Aorta (tissue), 5 donors: ENCODE data around the gene SDCBP2. TPM values are rescaled to one million over a fixed set of nuclear protein-coding genes. Genes with fewer than 3 reads are reported as not detected.

Experiments used
- ATAC-seq: fragments of 200-7000 bp; cut with Tn5 transposase; one replicate; pipeline ENCODE4 v1.9.1; 2022; ENCODE audit warnings: moderate library complexity; ENCODE audit not compliant: low FRiP score
- DNase-seq, 2 donors: peaks; one replicate each; pipeline ENCODE4 v3.0.0-alpha.2; 2020
- H3K27ac ChIP-seq, 2 donors: one replicate each; pipeline ENCODE4 v1.5.1; 2013; ENCODE audit warnings: low read length in 2 of 2, mild to moderate bottlenecking in 2 of 2, moderate library complexity in 2 of 2, control low read depth in 1 of 2, inconsistent platforms in 1 of 2, low read depth in 1 of 2
- H3K27me3 ChIP-seq, 2 donors: one replicate each; pipeline ENCODE4 v1.6.1; 2013; ENCODE audit warnings: control low read depth in 1 of 2, low read length in 1 of 2, mild to moderate bottlenecking in 1 of 2, moderate library complexity in 1 of 2; ENCODE audit not compliant: insufficient read depth in 2 of 2, control insufficient read depth in 1 of 2
- H3K36me3 ChIP-seq, 2 donors: one replicate each; pipeline ENCODE4 v1.6.1; 2013; ENCODE audit warnings: control low read depth in 1 of 2, low read length in 1 of 2, mild to moderate bottlenecking in 1 of 2; ENCODE audit not compliant: insufficient read depth in 2 of 2, control insufficient read depth in 1 of 2
- H3K4me1 ChIP-seq, 2 donors: one replicate each; pipeline ENCODE4 v1.6.1; 2013; ENCODE audit warnings: low read length in 2 of 2, control low read depth in 1 of 2, mild to moderate bottlenecking in 1 of 2, moderate library complexity in 1 of 2; ENCODE audit not compliant: insufficient read depth in 2 of 2, control insufficient read depth in 1 of 2
- H3K4me3 ChIP-seq, 2 donors: one replicate each; pipeline ENCODE4 v1.5.1; 2013; ENCODE audit warnings: low read length in 2 of 2, control low read depth in 1 of 2, mild to moderate bottlenecking in 1 of 2
- H3K9me3 ChIP-seq: one replicate; pipeline ENCODE4 v1.6.1; 2013; ENCODE audit warnings: mild to moderate bottlenecking, low read length; ENCODE audit not compliant: control insufficient read depth
- WGBS, 2 donors: extraction: QIAGEN DNeasy Blood & Tissue Kit; methylation state at CpG; one replicate each; pipeline ENCODE4 v1.1.7; 2013; 5-methylcytosine and 5-hydroxymethylcytosine counted together
- intact Hi-C, 2 donors: fragments of 100-400 bp; cut with DNase I; formaldehyde crosslinking; loops; one replicate each; pipeline versions ENCODE4 v1.14.2 to v1.15.0; 2022
- polyA plus RNA-seq, 2 donors: library from polyadenylated mRNA; stranded (reverse); fragments of 200-250 nt; gene quantifications; one replicate each; pipeline ENCODE4 v1.2.3, GENCODE V29; 2013
- total RNA-seq, 2 donors: library from RNA; stranded (reverse); fragmentation: NEBNext Ultra II Directional; extraction: Animal tissue kit (Norgen Biotek cat#: 25700); gene quantifications; one replicate each; pipeline ENCODE4 v1.2.1, GENCODE V29; 2021
- donor health status: healthy with polysubstance abuse.
- donor health status: Bipolar disorder and iron deficiency.
- donor health status: DM: no; HTN: no; CAD: no.
- donor health status: DM: no; HTN: no; CAD: no.
- donor health status: DM: yes; HTN: yes; CAD: no.

SDCBP2 gene
- total and polyA plus RNA-seq, 4 donors: 4.0 to 63.4 (median 6.1) TPM

DNA sequence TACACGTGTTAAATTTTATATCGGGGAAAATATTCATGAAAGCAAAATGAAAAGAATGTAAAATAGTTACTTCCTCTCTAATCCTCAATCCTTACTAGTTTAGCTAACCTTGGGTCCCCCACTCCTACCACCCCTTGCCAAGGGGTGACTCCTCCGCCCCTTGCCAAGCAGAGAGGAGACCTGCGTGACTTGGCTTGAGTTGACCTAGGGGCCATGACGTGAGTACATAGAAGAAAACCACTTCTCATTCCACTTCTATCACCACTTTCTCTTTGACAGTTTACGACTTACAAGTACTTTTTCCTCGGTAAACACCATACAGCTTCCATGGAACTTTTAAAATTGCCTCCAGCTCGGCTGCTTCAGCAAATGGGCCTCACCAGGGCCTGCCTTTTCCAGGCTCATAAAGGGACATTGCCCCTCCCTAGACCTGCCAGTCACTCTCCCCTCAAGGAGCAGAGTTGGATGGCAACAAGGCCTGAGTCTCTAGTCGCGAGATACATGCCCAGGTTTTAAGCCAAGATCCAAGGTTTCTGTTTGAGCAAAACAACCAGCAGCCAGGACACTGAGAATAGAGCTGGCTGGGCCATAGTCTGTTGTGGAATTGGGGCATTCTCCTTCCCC is 29.9 kb downstream of the SDCBP2 start:
- Histone ChIP-seq H3K36me3 (no peaks in the 10 kb centered on the region), H3K27me3 (no peaks in the 10 kb centered on the region), H3K9me3 (no peaks in the 10 kb centered on the region), H3K4me1 (no peaks in the 10 kb centered on the region), H3K27ac (no peak overlapping the region), H3K4me3 (no peak overlapping the region)
- 79 to 84% methylated on average over 10 of the region's 10 CpGs for WGBS, 2 donors
- intact Hi-C loops: no loop called here
- DNase-seq: no peak
- ATAC-seq: no peak

DNA sequence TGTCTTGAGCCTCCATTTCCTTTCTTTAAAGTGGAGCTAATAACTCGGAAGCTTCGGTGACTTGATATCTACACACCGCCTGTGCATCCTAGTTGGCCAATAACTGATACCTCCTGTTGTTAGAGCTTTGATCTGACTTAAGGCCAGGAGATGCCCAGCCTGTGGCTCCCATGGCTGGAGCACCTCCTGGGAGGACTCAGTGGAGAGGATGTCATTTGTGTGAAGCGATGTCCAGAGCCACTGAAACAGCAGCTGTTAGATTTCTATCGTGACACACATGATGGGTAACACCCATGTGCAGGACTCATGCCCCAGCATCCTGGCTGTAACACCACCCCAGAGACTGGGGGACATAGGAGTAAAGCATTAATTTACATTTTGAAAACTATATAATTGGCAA is 30.8 kb downstream of the SDCBP2 start:
- intact Hi-C loops: no loop called here
- 91 to 95% methylated on average over 5 of the region's 5 CpGs for WGBS, 2 donors
- no peak overlapping the region for H3K27ac ChIP-seq
- H3K4me3 ChIP-seq: no peak overlapping the region
- ATAC-seq: no peak
- no peaks in the 10 kb centered on the region for H3K36me3 ChIP-seq
- no peaks in the 10 kb centered on the region for H3K4me1 ChIP-seq
- no peak for DNase-seq
- no peaks in the 10 kb centered on the region for H3K27me3 ChIP-seq
- no peaks in the 10 kb centered on the region for H3K9me3 ChIP-seq

DNA sequence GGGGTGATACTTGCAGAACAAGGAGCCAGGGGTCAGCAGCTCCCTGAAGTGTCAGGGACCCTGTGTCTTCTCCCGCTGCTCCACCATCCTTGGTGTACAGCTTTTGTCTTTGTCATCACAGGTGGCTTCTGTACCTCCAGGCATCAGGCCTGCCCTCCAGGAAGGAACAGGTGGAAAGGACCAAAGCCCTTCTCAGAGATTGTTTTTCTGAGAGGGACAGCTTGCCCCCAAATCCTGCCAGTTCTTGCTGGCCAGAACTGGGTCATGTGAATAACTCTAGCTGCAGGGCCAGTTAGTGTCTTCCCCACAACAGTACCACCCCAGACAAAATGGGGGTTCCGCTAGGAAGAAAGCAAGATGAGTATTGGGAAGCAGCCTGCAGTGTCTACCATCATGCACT is 31.5 kb downstream of the SDCBP2 start:
- no peak overlapping the region for H3K27ac ChIP-seq
- intact Hi-C loops: no loop called here
- no peak overlapping the region for H3K4me3 ChIP-seq
- no peaks in the 10 kb centered on the region for H3K9me3 ChIP-seq
- DNase-seq: no peak
- WGBS, 2 donors: 91 to 97% methylated on average over 2 of the region's 2 CpGs
- no peaks in the 10 kb centered on the region for H3K4me1 ChIP-seq
- ATAC-seq: no peak
- no peaks in the 10 kb centered on the region for H3K27me3 ChIP-seq
- no peaks in the 10 kb centered on the region for H3K36me3 ChIP-seq

DNA sequence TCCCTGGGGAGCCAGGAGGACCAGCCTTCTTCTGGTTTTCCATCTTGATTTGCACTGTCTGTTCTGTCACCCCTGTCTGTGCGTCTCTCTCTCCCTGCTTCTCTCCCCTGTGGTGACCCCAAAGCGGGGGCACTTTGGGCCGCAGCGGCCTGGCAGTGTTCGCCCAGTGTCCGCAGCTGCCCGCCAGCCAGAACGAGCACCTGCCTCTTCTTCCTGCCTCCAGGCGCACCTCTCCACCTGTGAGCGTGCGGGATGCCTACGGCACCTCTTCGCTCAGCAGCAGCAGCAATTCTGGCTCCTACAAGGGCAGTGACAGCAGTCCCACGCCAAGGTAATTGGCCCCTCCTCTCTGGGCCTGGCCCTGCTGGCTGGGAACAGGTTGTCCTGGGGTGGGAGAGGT is 32.0 kb downstream of the SDCBP2 start:
- intact Hi-C loops: no loop called here
- 83 to 90% methylated on average over 14 of the region's 14 CpGs for WGBS, 2 donors
- H3K4me3 ChIP-seq: no peak overlapping the region
- ATAC-seq (no peak), DNase-seq (no peak)
- no peaks in the 10 kb centered on the region for H3K4me1 ChIP-seq
- H3K27ac ChIP-seq: no peak overlapping the region
- no peaks in the 10 kb centered on the region for H3K36me3 ChIP-seq
- no peaks in the 10 kb centered on the region for H3K27me3 ChIP-seq
- no peaks in the 10 kb centered on the region for H3K9me3 ChIP-seq

DNA sequence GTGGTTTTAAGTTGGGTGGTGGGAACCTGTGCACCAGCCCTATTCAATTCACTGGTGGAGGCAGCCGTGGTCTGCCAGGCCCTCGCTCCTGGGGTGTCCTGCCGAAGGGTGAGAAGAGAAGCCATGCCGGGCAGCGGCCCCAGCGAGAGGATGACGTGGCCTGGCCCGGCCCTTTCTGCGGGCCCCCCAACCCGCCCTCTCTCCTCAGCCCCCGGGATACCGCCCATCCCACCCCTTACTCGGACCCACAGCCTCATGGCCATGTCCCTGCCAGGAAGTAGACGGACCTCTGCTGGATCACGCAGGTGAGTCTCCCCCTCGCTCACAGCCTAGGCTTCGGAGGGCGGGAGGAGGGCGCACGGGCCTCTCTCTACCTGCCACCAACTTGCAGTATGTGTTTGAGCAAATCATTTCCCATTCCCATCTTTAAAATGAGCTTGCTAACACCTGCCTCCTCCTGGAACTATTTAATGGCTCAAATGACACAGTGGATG is 32.8 kb downstream of the SDCBP2 start:
- Histone ChIP-seq H3K27ac (no peak overlapping the region), H3K4me1 (no peaks in the 10 kb centered on the region), H3K9me3 (no peaks in the 10 kb centered on the region), H3K27me3 (no peaks in the 10 kb centered on the region), H3K36me3 (no peaks in the 10 kb centered on the region), H3K4me3 (no peak overlapping the region)
- DNase-seq: no peak
- intact Hi-C loops: no loop called here
- 91 to 94% methylated on average over 20 of the region's 20 CpGs for WGBS, 2 donors
- ATAC-seq: no peak

DNA sequence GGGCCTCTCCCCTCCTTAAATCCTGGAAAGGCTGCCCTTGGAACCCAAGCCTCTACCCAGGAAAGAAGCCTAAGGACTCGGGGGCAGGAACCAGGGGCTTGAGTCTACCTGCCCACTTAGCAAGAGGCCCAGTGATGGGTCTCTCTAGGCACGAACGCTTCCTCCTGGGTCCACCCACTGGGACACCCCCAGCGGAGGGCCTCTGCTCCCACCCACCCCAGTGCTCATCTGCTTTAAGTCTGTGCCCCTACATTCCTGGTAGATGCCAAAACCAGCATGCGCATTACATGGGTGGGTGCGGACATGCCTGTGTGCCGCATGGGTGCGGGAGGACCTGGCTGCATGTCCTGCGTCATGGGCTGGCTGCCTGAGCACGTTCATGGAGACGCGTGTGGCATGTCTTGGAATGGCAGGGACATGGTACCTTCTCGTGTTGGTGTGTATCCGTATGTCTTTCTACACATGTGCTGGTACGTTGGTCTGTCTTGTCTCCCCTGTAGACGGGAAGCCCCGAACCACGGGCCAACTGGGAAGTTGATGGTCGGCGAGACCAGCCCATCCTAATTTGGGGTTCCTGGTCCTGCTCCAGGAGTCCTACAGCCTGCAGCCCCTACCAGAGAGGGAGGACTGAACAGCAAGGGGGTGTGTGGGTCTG is 33.5 kb downstream of the SDCBP2 start:
- Histone ChIP-seq H3K9me3 (no peaks in the 10 kb centered on the region), H3K36me3 (no peaks in the 10 kb centered on the region), H3K27me3 (no peaks in the 10 kb centered on the region), H3K27ac (no peak overlapping the region), H3K4me3 (no peak overlapping the region), H3K4me1 (no peaks in the 10 kb centered on the region)
- WGBS, 2 donors: 89 to 93% methylated on average over 20 of the region's 20 CpGs
- no peak for DNase-seq
- ATAC-seq: no peak
- intact Hi-C loops: no loop called here

DNA sequence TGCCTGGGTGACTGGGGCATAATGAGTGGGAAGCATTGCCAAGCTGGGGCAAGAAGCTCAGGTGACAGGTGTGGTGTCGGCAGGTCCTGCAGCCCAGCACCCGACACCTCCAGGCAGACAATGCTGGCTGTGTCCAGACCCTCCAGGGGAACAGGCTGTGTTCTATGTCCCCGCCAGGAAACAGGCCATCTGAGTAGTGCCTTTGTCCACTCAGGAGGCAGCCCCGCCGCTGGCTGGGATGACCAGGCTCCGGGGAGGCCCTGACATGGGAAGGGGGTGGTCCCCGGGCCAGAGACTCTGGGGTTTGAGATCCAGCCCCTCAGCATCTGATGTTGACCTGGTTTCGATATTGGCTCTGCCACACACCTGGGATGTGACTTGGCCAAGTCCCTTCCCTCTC is 34.4 kb downstream of the SDCBP2 start:
- Histone ChIP-seq H3K27me3 (no peaks in the 10 kb centered on the region), H3K4me3 (no peak overlapping the region), H3K36me3 (no peaks in the 10 kb centered on the region), H3K9me3 (no peaks in the 10 kb centered on the region), H3K27ac (no peak overlapping the region), H3K4me1 (no peaks in the 10 kb centered on the region)
- intact Hi-C loops: no loop called here
- no peak for ATAC-seq
- WGBS, 2 donors: 85 to 97% methylated on average over 8 of the region's 8 CpGs
- DNase-seq: no peak

DNA sequence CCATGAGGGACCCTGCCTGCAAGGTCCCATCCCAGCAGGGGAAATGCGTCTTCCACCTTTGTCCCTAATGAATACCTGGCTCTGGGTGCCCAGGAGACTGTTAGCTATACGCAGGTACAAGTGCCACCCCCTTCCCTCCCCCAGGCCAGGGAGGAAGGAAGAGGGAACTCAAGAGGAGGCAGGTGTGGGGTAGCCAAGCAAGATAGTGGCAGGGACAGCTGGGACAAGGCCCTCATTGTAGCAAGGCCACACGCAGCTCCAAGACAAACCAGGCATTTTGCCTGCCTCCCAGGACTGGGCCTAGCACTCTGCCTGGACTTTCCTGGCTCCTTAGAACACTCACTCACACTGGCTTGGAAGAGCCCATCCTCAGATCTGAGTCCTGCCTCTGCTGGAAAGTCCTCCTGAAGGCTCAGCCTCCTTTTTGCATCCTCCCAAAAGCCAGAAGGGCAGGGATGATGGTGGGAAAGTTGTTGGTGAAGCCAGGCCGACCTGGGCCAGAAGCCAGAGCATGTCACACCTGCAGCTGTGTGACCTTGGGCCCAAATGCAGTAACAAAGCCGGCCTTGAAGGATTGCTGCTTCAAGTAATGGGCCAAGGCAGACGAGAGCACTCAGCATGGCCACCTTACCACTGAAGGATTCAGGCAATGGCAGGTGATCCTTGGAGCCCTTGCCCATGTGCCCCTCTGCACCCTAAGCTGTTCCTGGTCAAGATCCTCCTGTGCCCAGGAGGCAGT is 35.1 kb downstream of the SDCBP2 start:
- no peak overlapping the region for H3K4me3 ChIP-seq
- H3K27me3 ChIP-seq: no peaks in the 10 kb centered on the region
- WGBS, 2 donors: 83 to 85% methylated on average over 6 of the region's 6 CpGs
- no peak overlapping the region for H3K27ac ChIP-seq
- H3K36me3 ChIP-seq: no peaks in the 10 kb centered on the region
- no peaks in the 10 kb centered on the region for H3K4me1 ChIP-seq
- H3K9me3 ChIP-seq: no peaks in the 10 kb centered on the region
- ATAC-seq: no peak
- intact Hi-C loops: no loop called here
- DNase-seq: no peak

DNA sequence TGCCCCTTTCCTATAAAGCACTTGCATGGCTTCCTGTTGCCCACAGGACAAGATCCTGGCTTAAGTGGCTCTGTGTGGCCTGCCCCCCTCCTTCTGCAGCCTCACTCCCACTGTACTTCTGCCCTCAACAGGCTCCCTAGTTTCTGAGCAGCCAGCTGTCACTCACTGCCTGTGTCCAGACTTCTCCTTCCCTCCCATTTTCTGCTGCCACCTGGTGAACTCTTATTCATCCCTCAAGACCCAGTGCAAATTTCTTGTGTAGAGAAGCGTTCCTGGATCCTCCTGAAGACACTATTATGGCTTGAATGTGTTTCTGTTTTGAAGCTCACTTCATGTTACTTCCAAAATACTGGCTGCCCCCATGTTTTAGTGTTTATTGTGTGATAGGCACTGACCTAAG is 36.3 kb downstream of the SDCBP2 start:
- Histone ChIP-seq H3K27me3 (no peaks in the 10 kb centered on the region), H3K9me3 (no peaks in the 10 kb centered on the region), H3K4me1 (no peaks in the 10 kb centered on the region), H3K27ac (no peak overlapping the region), H3K4me3 (no peak overlapping the region), H3K36me3 (no peaks in the 10 kb centered on the region)
- intact Hi-C loops: no loop called here
- no peak for ATAC-seq
- WGBS, 2 donors: 79 to 97% methylated on average over 1 of the region's 1 CpG
- no peak for DNase-seq
